22Rv1 (cell line): ENCODE results near the gene LINC00237.

Experiments used
- H3K27ac ChIP-seq: fragments of 450-650 bp; 2 replicates; pipeline ENCODE4 v1.5.1; 2017
- ZFX ChIP-seq: fragments of 450-650 bp; IDR thresholded peaks from 2 replicates; pipeline ENCODE4 v1.6.1; 2017; ENCODE audit warnings: antibody characterized with exemption, borderline replicate concordance
- TF ChIP-seq, protein P1 (sequence below): fragments of 450-650 bp; IDR thresholded peaks from 2 replicates; pipeline ENCODE4 v1.5.1; 2017; ENCODE audit warnings: mild to moderate bottlenecking

Gene LINC00237

GRCh38 chr20:21125072-21125848, 19.1 kb upstream of the LINC00237 start:
- H3K27ac ChIP-seq: peak overlapping the region; percentile 49
- TF ChIP-seq, protein P1, sequence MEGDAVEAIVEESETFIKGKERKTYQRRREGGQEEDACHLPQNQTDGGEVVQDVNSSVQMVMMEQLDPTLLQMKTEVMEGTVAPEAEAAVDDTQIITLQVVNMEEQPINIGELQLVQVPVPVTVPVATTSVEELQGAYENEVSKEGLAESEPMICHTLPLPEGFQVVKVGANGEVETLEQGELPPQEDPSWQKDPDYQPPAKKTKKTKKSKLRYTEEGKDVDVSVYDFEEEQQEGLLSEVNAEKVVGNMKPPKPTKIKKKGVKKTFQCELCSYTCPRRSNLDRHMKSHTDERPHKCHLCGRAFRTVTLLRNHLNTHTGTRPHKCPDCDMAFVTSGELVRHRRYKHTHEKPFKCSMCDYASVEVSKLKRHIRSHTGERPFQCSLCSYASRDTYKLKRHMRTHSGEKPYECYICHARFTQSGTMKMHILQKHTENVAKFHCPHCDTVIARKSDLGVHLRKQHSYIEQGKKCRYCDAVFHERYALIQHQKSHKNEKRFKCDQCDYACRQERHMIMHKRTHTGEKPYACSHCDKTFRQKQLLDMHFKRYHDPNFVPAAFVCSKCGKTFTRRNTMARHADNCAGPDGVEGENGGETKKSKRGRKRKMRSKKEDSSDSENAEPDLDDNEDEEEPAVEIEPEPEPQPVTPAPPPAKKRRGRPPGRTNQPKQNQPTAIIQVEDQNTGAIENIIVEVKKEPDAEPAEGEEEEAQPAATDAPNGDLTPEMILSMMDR: peak; percentile 8; the same call in 1 of the 2 replicates
- no peak for TF ChIP-seq ZFX

DNA sequence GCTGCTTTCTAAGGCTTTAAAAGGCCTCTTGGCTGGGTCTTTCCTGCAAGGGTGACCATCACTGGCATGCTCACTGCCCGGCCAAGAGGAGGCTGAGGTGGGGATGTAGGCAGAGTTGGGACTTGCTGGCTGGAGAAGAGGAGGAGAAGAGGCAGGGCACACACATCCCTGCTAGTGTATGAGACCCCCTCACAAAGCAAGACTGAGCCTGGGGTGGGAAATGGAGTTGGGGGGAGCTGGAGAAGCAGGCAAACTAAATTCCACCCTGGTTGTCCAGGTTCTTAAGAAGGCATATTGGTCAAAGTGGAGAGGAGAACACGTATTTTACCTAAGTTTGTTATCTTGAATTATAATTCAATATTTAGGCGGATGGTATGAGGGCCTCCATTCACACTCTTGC, 18.0 kb upstream of the LINC00237 start:
- TF ChIP-seq ZFX: no peak
- TF ChIP-seq, protein P1: no peak

DNA sequence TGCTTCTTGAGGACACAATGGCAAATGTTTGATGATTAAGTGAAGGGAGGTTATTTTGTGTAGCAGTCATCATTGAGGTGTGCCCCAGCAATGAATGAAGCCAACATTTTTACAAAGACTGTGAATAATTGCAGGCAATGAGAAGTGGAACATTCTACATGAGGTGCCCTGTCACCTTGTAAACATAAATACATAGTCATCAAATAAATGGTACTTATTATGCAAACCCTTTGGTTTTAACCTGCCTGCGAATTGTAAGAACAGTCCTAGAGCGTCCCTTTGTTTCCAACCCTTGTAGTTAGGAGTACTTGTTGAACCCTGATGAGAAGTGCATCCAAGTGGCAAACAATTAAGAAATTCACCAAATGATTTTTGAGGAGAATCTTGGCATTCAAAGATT, 12.6 kb upstream of the LINC00237 start:
- TF ChIP-seq, protein P1: no peak
- no peak for TF ChIP-seq ZFX
- H3K27ac ChIP-seq: no peak overlapping the region

More for the DNA sequence above, 18.0 kb upstream of the LINC00237 start:
- H3K27ac ChIP-seq: no peak overlapping the region

DNA sequence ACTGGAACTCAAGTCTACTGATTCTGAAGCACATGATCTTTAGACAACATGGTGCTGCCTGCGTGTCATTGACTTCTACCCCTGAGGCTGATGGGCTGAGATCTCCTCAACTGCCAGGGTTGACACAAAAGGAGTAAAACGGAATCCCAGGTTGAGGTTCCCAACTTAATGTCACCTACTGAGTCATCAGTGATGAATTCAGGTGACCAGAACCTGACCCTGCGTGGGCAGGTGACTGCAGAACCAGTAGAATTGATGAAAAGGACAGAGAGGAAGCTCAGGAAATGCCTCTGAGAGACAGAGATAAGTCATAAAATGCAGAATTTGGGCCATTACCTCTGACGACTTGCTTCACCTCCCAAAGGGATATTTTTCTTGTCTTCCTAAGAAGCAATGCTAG, 12.0 kb upstream of the LINC00237 start:
- H3K27ac ChIP-seq: no peak overlapping the region
- TF ChIP-seq, protein P1: no peak
- no peak for TF ChIP-seq ZFX

DNA sequence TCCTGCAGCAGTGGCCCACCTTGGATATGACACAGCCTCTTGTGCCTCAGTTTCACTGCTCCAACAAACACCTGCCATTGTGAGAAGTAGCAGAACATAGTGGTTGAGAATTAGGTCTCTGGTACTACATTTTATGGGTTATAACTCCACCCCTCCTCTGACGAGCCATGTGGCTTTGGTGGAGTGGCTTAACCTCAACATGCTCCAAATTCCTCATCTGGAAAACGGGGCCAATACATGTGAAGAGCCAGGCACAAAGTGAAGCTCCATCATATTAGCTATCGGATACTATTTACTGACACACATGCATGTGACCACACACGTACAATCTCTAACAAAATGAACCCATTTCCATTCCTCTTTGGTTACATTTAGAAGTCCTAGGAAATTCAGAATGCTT, 11.4 kb upstream of the LINC00237 start:
- H3K27ac ChIP-seq: no peak overlapping the region
- TF ChIP-seq ZFX: no peak
- TF ChIP-seq, protein P1: no peak

- TF ChIP-seq, protein P1: no peak
- no peak for TF ChIP-seq ZFX
- no peak overlapping the region for H3K27ac ChIP-seq
These were observed 8.4 kb upstream of the LINC00237 start for GRCh38 chr20:21114584-21114983.

DNA sequence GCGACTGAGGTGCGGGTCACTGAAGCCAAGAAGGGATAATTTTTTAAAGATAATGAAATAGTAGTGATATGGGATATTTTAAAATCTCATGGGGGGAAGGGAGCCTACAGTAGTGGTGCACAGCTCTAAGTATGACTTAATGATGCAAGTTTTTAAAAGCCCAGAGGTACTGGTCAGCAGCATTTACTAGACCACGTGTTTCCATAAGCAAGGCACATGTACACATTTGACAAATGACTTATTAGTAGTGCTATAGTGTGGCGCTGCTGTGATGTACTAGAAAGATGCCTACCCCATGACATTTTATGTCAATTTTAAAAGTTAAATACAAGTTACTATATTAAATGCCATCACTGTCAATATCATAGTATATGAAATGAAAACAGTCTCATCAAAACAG, 7.5 kb upstream of the LINC00237 start:
- TF ChIP-seq, protein P1: no peak
- TF ChIP-seq ZFX: no peak
- no peak overlapping the region for H3K27ac ChIP-seq
